Loucy (cell line): ENCODE measurements around the gene NBPF4.
"Not testable (repeated sequence)": the region's sequence is repeated elsewhere in the genome, so short reads cannot be mapped to it uniquely, and the experiment has no call there.

Experiments
- H2AFZ ChIP-seq: fragments of 200-600 bp; sonication (generic); 2 replicates; pipeline ENCODE4 v1.6.0; 2016; ENCODE audit warnings: antibody characterized with exemption, mild to moderate bottlenecking, low read length, moderate library complexity
- H3F3A ChIP-seq: fragments of 200-600 bp; 2 replicates; pipeline ENCODE4 v1.6.0; 2016; ENCODE audit warnings: antibody characterized with exemption, low read depth, mild to moderate bottlenecking
- H3K27me3 ChIP-seq: fragments of 200-600 bp; sonication (generic); 2 replicates; pipeline ENCODE4 v1.6.1; 2014; ENCODE audit warnings: low read length, mild to moderate bottlenecking; ENCODE audit not compliant: insufficient read depth, poor library complexity, severe bottlenecking
- H3K36me3 ChIP-seq: fragments of 200-600 bp; sonication (generic); 2 replicates; pipeline ENCODE4 v1.6.1; 2016; ENCODE audit warnings: low read length; ENCODE audit not compliant: insufficient read depth
- H3K4me1 ChIP-seq: fragments of 200-600 bp; sonication (generic); 2 replicates; pipeline ENCODE4 v1.5.1; 2014; ENCODE audit warnings: low read length, mild to moderate bottlenecking; ENCODE audit not compliant: insufficient read depth, poor library complexity, severe bottlenecking
- H3K4me2 ChIP-seq: fragments of 200-600 bp; sonication (generic); 2 replicates; pipeline ENCODE4 v1.6.0; 2014; ENCODE audit warnings: antibody characterized with exemption, low read length, low read depth, mild to moderate bottlenecking; ENCODE audit not compliant: poor library complexity, severe bottlenecking
- H3K4me3 ChIP-seq: fragments of 200-600 bp; sonication (generic); 2 replicates; pipeline ENCODE4 v1.5.1; 2014; ENCODE audit warnings: low read length, mild to moderate bottlenecking, mixed read lengths; ENCODE audit not compliant: poor library complexity, severe bottlenecking
- H3K79me2 ChIP-seq: fragments of 200-600 bp; sonication (generic); 2 replicates; pipeline ENCODE4 v1.6.1; 2014; ENCODE audit warnings: low read length; ENCODE audit not compliant: insufficient read depth
- H3K9ac ChIP-seq: fragments of 200-600 bp; sonication (generic); 2 replicates; pipeline ENCODE4 v1.6.0; 2014; ENCODE audit warnings: mild to moderate bottlenecking, low read depth, low read length, moderate library complexity; ENCODE audit not compliant: poor library complexity, severe bottlenecking
- H3K9me2 ChIP-seq: fragments of 200-600 bp; sonication (generic); replicated peaks from 2 replicates; pipeline ENCODE4 v1.6.1; 2016; ENCODE audit warnings: low read depth, low read length, mixed read lengths
- H3K9me3 ChIP-seq: fragments of 200-600 bp; sonication (generic); 2 replicates; pipeline ENCODE4 v1.6.1; 2014; ENCODE audit warnings: mild to moderate bottlenecking, antibody characterized with exemption, low read length, low read depth; ENCODE audit not compliant: insufficient read depth
- H4K20me1 ChIP-seq: fragments of 200-600 bp; sonication (generic); 2 replicates; pipeline ENCODE4 v1.6.0; 2014; ENCODE audit warnings: antibody characterized with exemption, low read length, mild to moderate bottlenecking; ENCODE audit not compliant: insufficient read depth, poor library complexity, severe bottlenecking

The NBPF4 gene

DNA sequence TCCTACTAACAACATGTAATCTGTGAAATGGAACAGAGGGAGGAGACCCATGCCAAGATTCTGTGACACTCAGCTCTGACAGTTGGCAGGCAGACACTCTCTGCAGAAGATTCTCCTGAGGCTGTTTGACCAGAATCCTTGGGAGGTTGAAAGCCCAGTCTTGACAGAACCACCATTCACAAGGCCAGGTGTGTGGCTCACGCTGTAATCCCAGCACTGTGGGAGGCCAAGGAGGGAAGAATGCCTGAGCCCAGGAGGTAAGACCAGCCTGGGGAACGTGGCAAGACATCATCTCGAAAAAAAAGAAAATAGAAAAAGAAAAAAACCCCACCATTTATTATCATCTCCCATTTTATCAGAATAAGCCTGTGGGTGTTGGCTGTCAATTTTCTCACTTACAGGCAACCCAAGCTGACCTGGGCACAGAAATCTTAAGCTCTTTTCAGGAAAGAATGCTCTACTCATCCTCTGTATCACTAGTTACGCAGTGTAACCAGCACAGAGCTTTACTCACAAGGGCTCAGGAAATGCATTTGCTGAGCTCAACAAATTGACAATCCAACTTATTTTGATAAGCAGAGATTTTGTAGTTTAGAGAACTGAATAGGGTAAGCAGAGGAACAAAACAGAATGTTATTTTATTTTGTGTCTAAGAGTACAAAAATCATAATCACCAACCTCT, 16.8 kb upstream of the NBPF4 start:
- not testable (repeated sequence) for H3K9me2 ChIP-seq, H3K27me3 ChIP-seq, H4K20me1 ChIP-seq, H3K9ac ChIP-seq, H3K9me3 ChIP-seq, H3K4me2 ChIP-seq, H3K36me3 ChIP-seq, H3K79me2 ChIP-seq, H2AFZ ChIP-seq, H3F3A ChIP-seq, H3K4me3 ChIP-seq, H3K4me1 ChIP-seq

DNA sequence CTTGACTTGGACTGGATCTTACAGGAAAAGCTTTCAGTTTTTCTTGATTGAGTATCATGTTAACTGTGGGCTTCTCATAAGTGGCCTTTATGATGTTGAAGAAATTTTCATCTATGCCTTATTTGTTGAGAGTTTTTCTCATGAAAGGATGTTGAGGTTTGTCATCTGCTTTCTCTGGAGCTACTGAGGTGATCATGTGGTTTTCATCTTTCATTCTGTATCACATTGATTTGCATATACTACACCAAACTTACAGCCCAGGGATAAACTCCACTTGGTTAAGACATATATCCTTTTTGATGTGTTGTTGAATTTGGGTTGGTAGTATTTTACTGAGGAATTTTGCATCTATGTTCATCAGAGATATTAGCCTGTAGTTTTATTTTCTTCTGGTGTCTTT, 11.6 kb upstream of the NBPF4 start:
- H3K36me3 ChIP-seq, H2AFZ ChIP-seq: not testable (repeated sequence)

DNA sequence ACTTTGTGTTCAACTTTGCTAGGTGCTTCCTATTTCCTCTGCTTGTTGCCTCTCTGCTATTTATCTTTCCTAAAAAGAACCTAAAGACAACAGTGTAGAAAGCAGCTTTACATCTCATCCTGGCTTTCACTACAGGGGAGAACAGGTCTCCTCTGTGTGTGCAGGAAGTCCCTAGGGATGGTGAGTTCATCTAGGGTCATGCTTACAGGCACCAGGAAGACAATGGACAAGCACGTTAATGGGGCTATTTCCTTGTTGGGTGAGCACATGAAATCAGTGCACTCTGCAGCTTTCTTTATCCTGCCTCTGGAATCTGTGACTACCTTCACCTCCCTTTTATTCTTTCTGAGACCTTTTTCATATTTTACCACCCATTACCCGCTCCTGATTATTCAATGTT, 4.5 kb downstream of the NBPF4 start:
- H3K27me3 ChIP-seq, H3K9me2 ChIP-seq, H3K9ac ChIP-seq, H3K36me3 ChIP-seq, H3K79me2 ChIP-seq, H3K4me2 ChIP-seq, H3K9me3 ChIP-seq, H3F3A ChIP-seq, H3K4me1 ChIP-seq, H4K20me1 ChIP-seq, H3K4me3 ChIP-seq, H2AFZ ChIP-seq: not testable (repeated sequence)

More for the DNA sequence above, 11.6 kb upstream of the NBPF4 start:
- H3F3A ChIP-seq, H3K4me1 ChIP-seq, H3K4me3 ChIP-seq, H3K4me2 ChIP-seq, H3K27me3 ChIP-seq, H3K9ac ChIP-seq, H3K79me2 ChIP-seq, H3K9me3 ChIP-seq, H4K20me1 ChIP-seq, H3K9me2 ChIP-seq: not testable (repeated sequence)

DNA sequence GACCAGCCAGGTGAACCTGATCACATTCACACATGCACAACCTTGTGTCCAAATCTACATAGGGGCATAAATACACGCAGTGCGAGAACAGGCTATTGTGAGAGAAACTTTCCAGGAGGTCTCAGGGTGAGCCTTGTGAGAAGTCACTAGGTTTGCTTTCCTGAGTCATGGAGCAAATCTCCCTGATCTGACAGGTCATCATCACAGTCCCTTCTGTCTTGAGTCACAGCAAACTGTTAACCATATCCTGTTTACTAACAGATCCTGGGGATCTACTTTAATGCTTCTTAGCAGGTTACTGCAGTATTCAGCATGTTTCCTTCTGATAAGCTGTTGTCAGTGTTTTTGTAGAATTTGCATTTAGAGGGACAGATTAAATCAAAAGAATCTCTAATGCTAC, 8.6 kb downstream of the NBPF4 start:
- not testable (repeated sequence) for H3K9me3 ChIP-seq, H3K36me3 ChIP-seq, H3K4me3 ChIP-seq, H3K79me2 ChIP-seq, H2AFZ ChIP-seq, H3K27me3 ChIP-seq, H3K4me1 ChIP-seq, H4K20me1 ChIP-seq, H3K9me2 ChIP-seq, H3F3A ChIP-seq, H3K4me2 ChIP-seq, H3K9ac ChIP-seq

DNA sequence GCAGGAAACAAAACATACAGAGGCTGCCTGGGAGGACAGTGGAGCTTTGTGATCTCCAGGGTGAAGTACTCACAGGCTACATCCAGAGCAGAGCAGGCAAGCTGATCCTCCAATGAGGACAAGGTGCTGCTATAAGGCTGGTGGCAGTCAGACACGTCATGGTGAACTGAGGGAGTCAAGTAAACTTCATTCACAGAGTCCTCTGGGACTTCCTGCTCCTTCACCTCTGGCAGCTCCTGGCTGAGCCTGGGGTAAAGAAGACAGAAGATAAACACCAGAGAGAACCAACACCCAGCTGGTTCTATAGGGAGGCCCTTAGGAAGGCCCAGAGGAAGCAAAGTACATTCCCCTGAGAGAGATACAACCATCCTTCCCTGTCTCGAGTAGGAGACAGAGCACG, 11.7 kb downstream of the NBPF4 start:
- not testable (repeated sequence) for H3K27me3 ChIP-seq, H3K9me2 ChIP-seq, H3K9ac ChIP-seq, H3F3A ChIP-seq, H3K9me3 ChIP-seq, H3K36me3 ChIP-seq, H2AFZ ChIP-seq, H3K4me1 ChIP-seq, H4K20me1 ChIP-seq, H3K4me2 ChIP-seq, H3K4me3 ChIP-seq, H3K79me2 ChIP-seq

DNA sequence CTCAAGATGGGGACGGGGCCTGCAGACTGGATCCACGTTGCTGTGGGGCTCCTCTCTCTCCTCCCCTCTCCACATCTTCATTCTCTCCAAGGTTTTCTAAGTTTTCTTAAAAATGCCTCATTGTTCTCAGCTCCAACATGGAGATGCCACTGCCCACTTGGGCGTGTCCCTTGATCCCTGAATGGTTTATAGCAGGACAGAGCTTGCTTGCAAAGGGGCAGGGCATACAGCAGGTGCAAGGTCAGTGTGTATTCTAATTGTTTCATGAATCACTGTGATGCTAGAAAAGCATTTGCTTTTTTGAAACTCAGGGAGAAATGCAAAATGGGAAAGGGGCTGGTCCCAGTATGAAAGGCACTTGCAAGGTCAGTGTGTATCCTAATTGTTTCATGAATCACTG, 13.9 kb downstream of the NBPF4 start:
- H3K79me2 ChIP-seq, H2AFZ ChIP-seq, H4K20me1 ChIP-seq, H3K9me2 ChIP-seq, H3K4me3 ChIP-seq, H3K4me2 ChIP-seq, H3K27me3 ChIP-seq, H3F3A ChIP-seq, H3K9ac ChIP-seq, H3K36me3 ChIP-seq, H3K9me3 ChIP-seq, H3K4me1 ChIP-seq: not testable (repeated sequence)

DNA sequence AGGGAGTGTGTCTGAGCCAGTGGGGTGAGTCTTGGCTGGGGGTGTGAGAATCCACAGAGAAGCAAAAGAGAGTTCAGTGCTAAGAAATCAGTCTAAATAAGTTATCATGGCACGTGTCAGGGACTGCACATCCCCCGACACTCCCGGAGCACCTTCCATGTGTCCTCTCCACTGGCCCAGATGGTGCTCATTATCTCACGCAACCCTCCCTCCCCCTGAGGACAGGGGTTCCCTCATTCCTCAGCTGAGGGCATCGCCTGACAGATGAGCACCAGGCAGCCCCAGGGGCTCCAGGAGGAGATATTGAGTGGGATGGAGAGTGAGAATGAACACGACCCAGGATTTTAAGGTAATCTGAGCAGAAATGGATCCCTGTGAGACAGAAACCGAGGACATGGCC, 16.1 kb downstream of the NBPF4 start:
- not testable (repeated sequence) for H4K20me1 ChIP-seq, H3K27me3 ChIP-seq, H3K9me3 ChIP-seq, H3K4me1 ChIP-seq, H3K4me2 ChIP-seq, H3K4me3 ChIP-seq, H2AFZ ChIP-seq, H3K9ac ChIP-seq, H3K79me2 ChIP-seq, H3F3A ChIP-seq, H3K36me3 ChIP-seq, H3K9me2 ChIP-seq

DNA sequence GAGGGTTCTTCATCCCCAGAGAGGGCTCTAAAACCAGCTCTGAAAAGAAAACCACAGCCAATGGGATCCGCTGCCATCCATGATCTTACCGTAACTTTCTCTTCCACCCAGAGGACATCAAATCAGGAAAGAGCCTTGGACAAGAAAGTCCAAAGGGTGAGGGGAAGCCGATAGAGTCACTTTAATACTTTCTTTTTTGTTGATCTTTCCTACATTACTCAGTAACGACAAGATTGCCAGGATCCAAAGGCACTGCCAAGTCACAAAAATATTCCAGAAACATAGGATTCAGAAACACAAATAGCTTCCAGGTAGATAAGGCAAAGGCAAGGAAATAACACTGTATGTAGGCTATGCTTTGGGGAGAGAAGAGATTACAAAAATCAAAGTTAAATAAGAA, 17.0 kb downstream of the NBPF4 start:
- H3K36me3 ChIP-seq, H3F3A ChIP-seq, H3K9me2 ChIP-seq, H2AFZ ChIP-seq, H3K9me3 ChIP-seq, H3K9ac ChIP-seq, H3K27me3 ChIP-seq, H3K79me2 ChIP-seq, H3K4me2 ChIP-seq, H3K4me3 ChIP-seq, H3K4me1 ChIP-seq, H4K20me1 ChIP-seq: not testable (repeated sequence)
